SK-N-MC (cell line): ENCODE data around the gene ASB16.

Experiments
- EZH2 ChIP-seq: fragments of 200-600 bp; sonication (generic); IDR thresholded peaks from one replicate; pipeline ENCODE4 v1.6.1; 2017; ENCODE audit warnings: antibody characterized with exemption
- POLR2AphosphoS5 ChIP-seq: IDR thresholded peaks from 2 replicates; pipeline ENCODE4 v1.6.1; 2012; ENCODE audit warnings: mild to moderate bottlenecking, low read depth, low read length, borderline replicate concordance

DNA sequence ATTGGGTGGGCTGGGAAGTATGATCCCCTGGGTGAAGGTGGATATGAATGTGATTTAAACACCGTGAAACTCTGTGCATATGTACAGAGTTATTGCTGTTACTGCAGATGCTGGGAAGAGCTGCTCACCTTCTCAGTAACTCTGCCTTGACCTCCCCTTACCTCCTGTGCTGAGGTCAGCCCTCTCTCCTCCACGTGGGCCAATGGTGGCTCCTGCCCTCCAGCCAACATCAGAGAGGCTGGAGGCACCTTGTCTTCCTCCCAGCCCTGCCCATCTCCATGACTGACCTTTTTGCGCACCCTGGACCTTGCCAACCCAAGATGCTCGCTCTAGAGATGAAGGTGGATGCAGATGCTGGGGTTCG lies 387 bp upstream of the ASB16 start:
- no peak for TF ChIP-seq POLR2AphosphoS5
- no peak for TF ChIP-seq EZH2
